HEK293T (cell line): ENCODE results near the gene STK40.

ENCODE experiments used
- CTCF ChIA-PET: fragments of 350-600 bp; formaldehyde crosslinking; extraction: SDS; loops from one replicate; lab custom pipeline; 2021; ENCODE audit warnings: antibody characterized with exemption, inconsistent platforms; lab: Yijun Ruan, JAX
- POLR2A ChIA-PET: fragments of 350-600 bp; formaldehyde crosslinking; extraction: SDS; loops from one replicate; lab custom pipeline; 2020; ENCODE audit warnings: antibody characterized with exemption, inconsistent platforms; lab: Yijun Ruan, JAX
- DNase-seq: peaks from one replicate; pipeline ENCODE4 v3.0.0; 2012; ENCODE audit warnings: mixed read lengths; ENCODE audit errors: extremely low spot score
- ARNT ChIP-seq: fragments of 450-650 bp; IDR thresholded peaks from 2 replicates; pipeline ENCODE4 v1.6.1; 2017; ENCODE audit warnings: mild to moderate bottlenecking
- BHLHE40 ChIP-seq: fragments of 450-650 bp; IDR thresholded peaks from 2 replicates; pipeline ENCODE4 v1.6.1; 2016; ENCODE audit warnings: mild to moderate bottlenecking, moderate library complexity, borderline replicate concordance
- CTBP1 ChIP-seq: fragments of 450-650 bp; IDR thresholded peaks from 2 replicates; pipeline ENCODE4 v1.6.1; 2016; ENCODE audit warnings: borderline replicate concordance
- ELF4 ChIP-seq: fragments of 450-650 bp; IDR thresholded peaks from 2 replicates; pipeline ENCODE4 v1.6.1; 2017; ENCODE audit warnings: antibody characterized with exemption
- FOXA1 ChIP-seq: fragments of 450-650 bp; IDR thresholded peaks from 2 replicates; pipeline ENCODE4 v1.6.1; 2016; ENCODE audit warnings: mild to moderate bottlenecking
- FOXK2 ChIP-seq: fragments of 450-650 bp; IDR thresholded peaks from 2 replicates; pipeline ENCODE4 v1.6.1; 2016; ENCODE audit warnings: mild to moderate bottlenecking
- FOXM1 ChIP-seq: fragments of 450-650 bp; IDR thresholded peaks from 2 replicates; pipeline ENCODE4 v1.6.1; 2017; ENCODE audit warnings: mild to moderate bottlenecking, borderline replicate concordance
- HDGF ChIP-seq: fragments of 450-650 bp; IDR thresholded peaks from 2 replicates; pipeline ENCODE4 v1.6.1; 2017; ENCODE audit warnings: antibody characterized with exemption, borderline replicate concordance
- L3MBTL2 ChIP-seq: fragments of 450-650 bp; conservative IDR thresholded peaks from 2 replicates; pipeline ENCODE4 v1.6.1; 2016; ENCODE audit warnings: mild to moderate bottlenecking
- LEF1 ChIP-seq: fragments of 450-650 bp; IDR thresholded peaks from 2 replicates; pipeline ENCODE4 v1.6.1; 2017; ENCODE audit warnings: mild to moderate bottlenecking, borderline replicate concordance
- NFRKB ChIP-seq: fragments of 450-650 bp; IDR thresholded peaks from 2 replicates; pipeline ENCODE4 v1.6.1; 2016; ENCODE audit warnings: mild to moderate bottlenecking, moderate library complexity
- PKNOX1 ChIP-seq: fragments of 450-650 bp; IDR thresholded peaks from 2 replicates; pipeline ENCODE4 v1.6.1; 2016
- SP1 ChIP-seq: fragments of 450-650 bp; IDR thresholded peaks from 2 replicates; pipeline ENCODE4 v1.6.1; 2017
- SUZ12 ChIP-seq: fragments of 450-650 bp; IDR thresholded peaks from 2 replicates; pipeline ENCODE4 v1.6.1; 2016; ENCODE audit warnings: mild to moderate bottlenecking
- TARDBP ChIP-seq: fragments of 450-650 bp; IDR thresholded peaks from 2 replicates; pipeline ENCODE4 v1.6.1; 2016
- ZNF384 ChIP-seq: fragments of 450-650 bp; IDR thresholded peaks from 2 replicates; pipeline ENCODE4 v1.6.1; 2016

The STK40 gene

GRCh38 chr1:36304521-36304920 is 81.2 kb downstream of the STK40 start:
- DNase-seq: no peak

GRCh38 chr1:36303650-36304360 is 81.9 kb downstream of the STK40 start:
- CTCF ChIA-PET: interaction anchor here (1.7 kb wide), 1 partner anchor 18 kb away, joined by 4 read pairs; no protein-coding TSS in a partner anchor

More at GRCh38 chr1:36304521-36304920, 81.2 kb downstream of the STK40 start:
- CTCF ChIA-PET: interaction anchor here (1.7 kb wide), 1 partner anchor 19 kb away, joined by 4 read pairs; no protein-coding TSS in a partner anchor
- POLR2A ChIA-PET: interaction anchor here (0.6 kb wide), 1 partner anchor 95 kb away, joined by 3 read pairs; no protein-coding TSS in a partner anchor
- TF ChIP-seq FOXA1 (no peak), BHLHE40 (no peak), NFRKB (no peak), ELF4 (no peak), SP1 (no peak), PKNOX1 (no peak), SUZ12 (no peak), FOXK2 (no peak), CTBP1 (no peak), HDGF (no peak), ARNT (no peak), TARDBP (no peak), LEF1 (no peak), FOXM1 (no peak), ZNF384 (no peak)

GRCh38 chr1:36303244-36303643 is 82.5 kb downstream of the STK40 start:
- POLR2A ChIA-PET: no interaction called here

More at GRCh38 chr1:36303650-36304360, 81.9 kb downstream of the STK40 start:
- POLR2A ChIA-PET: interaction anchor here (0.6 kb wide), 1 partner anchor 96 kb away, joined by 3 read pairs; no protein-coding TSS in a partner anchor
- TF ChIP-seq ELF4 (no peak), SUZ12 (no peak), CTBP1 (no peak), PKNOX1 (no peak), NFRKB (no peak), FOXM1 (no peak), L3MBTL2 (no peak), BHLHE40 (no peak), SP1 (no peak), ARNT (no peak), FOXA1 (no peak), TARDBP (no peak), FOXK2 (no peak), HDGF (no peak), LEF1 (no peak), ZNF384 (no peak)
- DNase-seq: no peak

GRCh38 chr1:36301220-36301619 is 84.5 kb downstream of the STK40 start:
- ChIA-PET CTCF (interaction anchor here (1.7 kb wide), 1 partner anchor 15 kb away, joined by 7 read pairs; no protein-coding TSS in a partner anchor), POLR2A (no interaction called here)
- no peak for DNase-seq
- TF ChIP-seq L3MBTL2 (no peak), ZNF384 (no peak), ARNT (no peak), NFRKB (no peak), SP1 (no peak), CTBP1 (no peak), FOXK2 (no peak), BHLHE40 (no peak), ELF4 (no peak), LEF1 (no peak), SUZ12 (no peak), TARDBP (no peak), PKNOX1 (no peak)

More at GRCh38 chr1:36303244-36303643, 82.5 kb downstream of the STK40 start:
- no peak for DNase-seq
- CTCF ChIA-PET: interaction anchor here (1.7 kb wide), 1 partner anchor 17 kb away, joined by 4 read pairs; no protein-coding TSS in a partner anchor
- no peak for TF ChIP-seq ARNT
- TF ChIP-seq LEF1: no peak
- no peak for TF ChIP-seq NFRKB
- TF ChIP-seq FOXM1: no peak
- no peak for TF ChIP-seq BHLHE40
- TF ChIP-seq TARDBP: no peak
- TF ChIP-seq FOXK2: no peak
- no peak for TF ChIP-seq ELF4
- no peak for TF ChIP-seq HDGF
- TF ChIP-seq SP1: no peak
- TF ChIP-seq SUZ12: no peak
- TF ChIP-seq PKNOX1: no peak
- TF ChIP-seq CTBP1: no peak
- TF ChIP-seq L3MBTL2: no peak
- no peak for TF ChIP-seq ZNF384
- TF ChIP-seq FOXA1: no peak

GRCh38 chr1:36300526-36300925 is 85.2 kb downstream of the STK40 start:
- TF ChIP-seq LEF1: no peak
- no peak for TF ChIP-seq FOXK2
- TF ChIP-seq FOXM1: no peak
- no peak for TF ChIP-seq CTBP1
- no peak for TF ChIP-seq ZNF384
- no peak for TF ChIP-seq BHLHE40
- TF ChIP-seq SP1: no peak
- TF ChIP-seq HDGF: no peak
- TF ChIP-seq PKNOX1: no peak
- no peak for TF ChIP-seq FOXA1
- no peak for TF ChIP-seq NFRKB
- TF ChIP-seq TARDBP: no peak
- TF ChIP-seq ELF4: no peak
- no peak for TF ChIP-seq SUZ12
- TF ChIP-seq ARNT: no peak
- TF ChIP-seq L3MBTL2: no peak
- CTCF ChIA-PET: interaction anchor here (0.6 to 1.7 kb wide), 9 partner anchors 9 to 1303 kb away, joined by 3 to 7 read pairs (median 3); partner anchors contain the start of gene THRAP3
- DNase-seq: no peak
- POLR2A ChIA-PET: interaction anchor here (1.3 kb wide), 1 partner anchor 76 kb away, joined by 4 read pairs; the partner anchor contains the start of gene THRAP3
